Mesendoderm (in vitro differentiated cells): ENCODE data around the gene COPE.
"Not testable (repeated sequence)": the region's sequence is repeated elsewhere in the genome, so short reads cannot be mapped to it uniquely, and the experiment has no call there.

ENCODE experiments used
- DNase-seq: peaks from one replicate; pipeline ENCODE4 v3.0.0; 2013
- H2AK5ac ChIP-seq: 2 replicates; pipeline ENCODE4 v1.6.1; 2013; ENCODE audit warnings: low read length, inconsistent platforms
- H2BK120ac ChIP-seq: 2 replicates; pipeline ENCODE4 v1.6.1; 2013; ENCODE audit warnings: low read depth, mild to moderate bottlenecking, low read length, moderate library complexity, mixed read lengths
- H2BK15ac ChIP-seq: replicated peaks from 2 replicates; pipeline ENCODE4 v1.6.1; 2013; ENCODE audit warnings: low read depth, mild to moderate bottlenecking, moderate library complexity
- H2BK5ac ChIP-seq: 2 replicates; pipeline ENCODE4 v1.6.1; 2013; ENCODE audit warnings: low read length, inconsistent platforms
- H3K18ac ChIP-seq: 2 replicates; pipeline ENCODE4 v1.6.1; 2013; ENCODE audit warnings: mild to moderate bottlenecking, low read length, mixed read lengths
- H3K23ac ChIP-seq: one replicate; pipeline ENCODE4 v1.6.1; 2013; ENCODE audit warnings: low read length
- H3K27ac ChIP-seq: 2 replicates; pipeline ENCODE4 v1.5.1; 2013; ENCODE audit warnings: low read depth, mild to moderate bottlenecking, inconsistent platforms, low read length, moderate library complexity
- H3K27me3 ChIP-seq: 2 replicates; pipeline ENCODE4 v1.6.1; 2013; ENCODE audit warnings: low read length, control low read depth, mild to moderate bottlenecking, inconsistent platforms; ENCODE audit not compliant: insufficient read depth, poor library complexity
- H3K36me3 ChIP-seq: 2 replicates; pipeline ENCODE4 v1.6.1; 2013; ENCODE audit warnings: low read length, inconsistent platforms; ENCODE audit not compliant: control insufficient read depth, insufficient read depth
- H3K4ac ChIP-seq: one replicate; pipeline ENCODE4 v1.6.1; 2013; ENCODE audit warnings: low read depth, mild to moderate bottlenecking, low read length, moderate library complexity
- H3K4me1 ChIP-seq: 2 replicates; pipeline ENCODE4 v1.6.1; 2013; ENCODE audit warnings: low read depth, low read length, inconsistent platforms; ENCODE audit not compliant: control insufficient read depth
- H3K4me2 ChIP-seq: 2 replicates; pipeline ENCODE4 v1.6.1; 2013; ENCODE audit warnings: low read length
- H3K4me3 ChIP-seq: 2 replicates; pipeline ENCODE4 v1.5.1; 2013; ENCODE audit warnings: mild to moderate bottlenecking, low read length
- H3K56ac ChIP-seq: one replicate; pipeline ENCODE4 v1.6.1; 2013; ENCODE audit warnings: low read length
- H3K79me1 ChIP-seq: 2 replicates; pipeline ENCODE4 v1.6.1; 2013; ENCODE audit warnings: low read length, inconsistent platforms
- H3K79me2 ChIP-seq: 2 replicates; pipeline ENCODE4 v1.6.1; 2013; ENCODE audit warnings: mild to moderate bottlenecking, low read length; ENCODE audit not compliant: control insufficient read depth, insufficient read depth
- H3K9ac ChIP-seq: 2 replicates; pipeline ENCODE4 v1.6.1; 2013; ENCODE audit warnings: low read length, inconsistent platforms
- H4K5ac ChIP-seq: one replicate; pipeline ENCODE4 v1.6.1; 2013; ENCODE audit warnings: low read length
- H4K8ac ChIP-seq: one replicate; pipeline ENCODE4 v1.6.1; 2013; ENCODE audit warnings: low read depth, mild to moderate bottlenecking, control low read depth, low read length, moderate library complexity
- WGBS: extraction: QIAGEN DNeasy Blood & Tissue Kit; methylation state at CpG from one replicate; pipeline ENCODE4 v1.1.7; 2013; ENCODE audit warnings: low lambda C conversion rate, missing lambda C conversion rate; ENCODE audit not compliant: insufficient coverage; ENCODE audit errors: extremely low coverage; 5-methylcytosine and 5-hydroxymethylcytosine counted together

COPE gene

GRCh38 chr19:18960370-18960769 is 41.2 kb upstream of the COPE start:
- Histone ChIP-seq H3K9ac (no peak overlapping the region), H3K18ac (no peak overlapping the region), H2BK15ac (no peak overlapping the region), H3K79me2 (no peaks in the 10 kb centered on the region), H3K36me3 (no peaks in the 10 kb centered on the region), H3K27me3 (no peaks in the 10 kb centered on the region), H3K79me1 (no peaks in the 10 kb centered on the region), H4K5ac (no peak overlapping the region), H2BK5ac (no peak overlapping the region), H3K4me2 (no peak overlapping the region), H2BK120ac (no peak overlapping the region), H3K27ac (no peak overlapping the region), H3K4me3 (no peak overlapping the region), H4K8ac (no peak overlapping the region), H3K23ac (no peak overlapping the region), H3K4me1 (no peaks in the 10 kb centered on the region), H3K4ac (no peak overlapping the region), H3K56ac (no peak overlapping the region), H2AK5ac (no peak overlapping the region)
- no CpG with 5 or more reads among the region's 4 CpGs for WGBS
- DNase-seq, result no peak

DNA sequence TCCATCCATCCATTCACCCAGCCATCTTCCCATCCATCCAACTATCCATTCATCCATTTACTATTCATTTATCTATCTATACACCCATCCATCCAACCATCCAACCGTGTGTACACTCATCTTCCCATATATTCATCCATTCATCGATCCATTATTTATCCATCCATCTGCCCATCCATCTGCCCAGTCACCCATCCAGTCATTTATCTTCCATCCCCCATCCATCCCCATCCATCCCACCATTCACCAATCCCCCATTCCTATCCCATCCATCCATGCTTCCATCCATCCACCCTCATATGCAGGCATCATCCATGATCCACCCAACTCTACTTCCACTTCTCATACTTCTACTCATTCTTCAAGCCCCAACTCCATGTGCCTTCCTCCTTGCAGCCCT is 35.9 kb upstream of the COPE start:
- 100% methylated on average over 2 of the region's 2 CpGs for WGBS
- Histone ChIP-seq H3K27ac (no peak overlapping the region), H4K8ac (no peak overlapping the region), H3K4me1 (no peaks in the 10 kb centered on the region), H3K27me3 (no peaks in the 10 kb centered on the region), H3K23ac (no peak overlapping the region), H3K56ac (no peak overlapping the region), H3K4me3 (no peak overlapping the region), H3K36me3 (no peaks in the 10 kb centered on the region), H2BK120ac (no peak overlapping the region), H4K5ac (no peak overlapping the region), H3K4ac (no peak overlapping the region), H3K4me2 (no peak overlapping the region), H3K9ac (no peak overlapping the region), H2BK5ac (no peak overlapping the region), H2AK5ac (no peak overlapping the region), H3K79me1 (no peaks in the 10 kb centered on the region), H3K79me2 (no peaks in the 10 kb centered on the region), H2BK15ac (no peak overlapping the region), H3K18ac (no peak overlapping the region)
- DNase-seq, result no peak

DNA sequence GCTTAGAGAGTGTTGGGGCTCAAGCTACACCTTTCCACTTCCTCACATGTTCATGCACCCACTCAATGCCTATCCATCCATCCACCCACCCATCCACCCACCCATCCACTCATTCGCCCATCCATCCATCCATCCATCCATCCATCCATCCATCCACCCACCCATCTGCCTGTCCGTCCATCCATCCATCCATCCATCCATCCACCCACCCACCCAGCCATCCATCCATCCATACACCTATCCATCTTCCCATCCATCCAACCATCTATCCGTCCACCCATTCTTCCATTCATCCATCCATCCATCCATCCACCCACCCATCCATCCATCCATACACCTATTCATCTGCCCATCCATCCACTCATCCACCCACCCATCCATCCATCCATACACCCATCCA is 34.9 kb upstream of the COPE start:
- H3K27ac ChIP-seq, result no peak overlapping the region
- 100% methylated on average over 1 of the region's 3 CpGs for WGBS

DNA sequence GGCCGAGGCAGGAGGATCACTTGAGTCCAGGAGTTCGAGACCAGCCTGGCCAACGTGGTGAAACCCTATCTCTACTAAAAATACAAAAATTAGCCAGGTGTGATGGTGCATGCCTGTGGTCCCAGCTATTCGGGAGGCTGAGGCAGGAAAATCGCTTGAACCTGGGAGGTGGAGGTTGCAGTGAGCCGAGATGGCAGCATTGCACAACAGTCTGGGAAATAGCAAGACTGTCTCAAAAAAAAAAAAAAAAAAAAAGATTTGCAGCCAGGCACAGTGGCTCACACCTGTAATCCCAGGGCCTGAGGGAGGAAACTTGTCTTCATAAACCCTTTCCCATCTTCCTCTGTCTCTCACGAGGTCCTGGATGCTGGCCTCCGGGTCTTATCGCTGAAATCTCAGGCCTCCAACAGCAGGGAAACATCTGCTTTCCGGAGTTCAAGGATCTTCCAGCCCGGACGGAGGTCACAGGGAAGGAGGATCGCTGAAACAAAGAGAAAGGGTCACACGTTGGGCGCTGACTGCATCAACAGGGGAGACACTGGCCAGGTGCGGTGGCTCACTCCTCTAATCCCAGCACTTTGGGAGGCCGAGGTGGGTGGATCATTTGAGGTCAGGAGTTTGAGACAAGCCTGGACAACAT is 33.3 kb upstream of the COPE start:
- not testable (repeated sequence) for H3K4ac ChIP-seq, H2BK120ac ChIP-seq, DNase-seq, H3K27me3 ChIP-seq, H3K4me2 ChIP-seq, H4K5ac ChIP-seq, H3K27ac ChIP-seq, H3K4me1 ChIP-seq, H3K9ac ChIP-seq, H3K56ac ChIP-seq, H3K4me3 ChIP-seq, H3K79me2 ChIP-seq, H2AK5ac ChIP-seq, H4K8ac ChIP-seq, H2BK15ac ChIP-seq, H3K18ac ChIP-seq, H3K36me3 ChIP-seq, H3K23ac ChIP-seq, H2BK5ac ChIP-seq, H3K79me1 ChIP-seq
- WGBS, result no CpG with 5 or more reads among the region's 17 CpGs

More for the DNA sequence above, 34.9 kb upstream of the COPE start:
- no peak overlapping the region for H3K4me3 ChIP-seq
- DNase-seq, result no peak
- H3K4me2 ChIP-seq, result no peak overlapping the region
- H3K27me3 ChIP-seq, result no peaks in the 10 kb centered on the region
- H3K18ac ChIP-seq, result no peak overlapping the region
- no peak overlapping the region for H3K4ac ChIP-seq
- H3K79me1 ChIP-seq, result no peaks in the 10 kb centered on the region
- no peaks in the 10 kb centered on the region for H3K4me1 ChIP-seq
- no peak overlapping the region for H4K5ac ChIP-seq
- no peak overlapping the region for H4K8ac ChIP-seq
- no peak overlapping the region for H2AK5ac ChIP-seq
- no peak overlapping the region for H2BK15ac ChIP-seq
- H3K9ac ChIP-seq, result no peak overlapping the region
- H3K23ac ChIP-seq, result no peak overlapping the region
- no peaks in the 10 kb centered on the region for H3K36me3 ChIP-seq
- no peak overlapping the region for H3K56ac ChIP-seq
- H2BK5ac ChIP-seq, result no peak overlapping the region
- no peaks in the 10 kb centered on the region for H3K79me2 ChIP-seq
- H2BK120ac ChIP-seq, result no peak overlapping the region

GRCh38 chr19:18951721-18952281 is 32.6 kb upstream of the COPE start:
- H3K56ac ChIP-seq, result no peak overlapping the region
- no peak overlapping the region for H3K18ac ChIP-seq
- no peak overlapping the region for H2BK15ac ChIP-seq
- no peaks in the 10 kb centered on the region for H3K79me2 ChIP-seq
- no peaks in the 10 kb centered on the region for H3K79me1 ChIP-seq
- H3K27me3 ChIP-seq, result no peaks in the 10 kb centered on the region
- H3K27ac ChIP-seq, result no peak overlapping the region
- no peak overlapping the region for H4K8ac ChIP-seq
- no peak overlapping the region for H2AK5ac ChIP-seq
- H3K23ac ChIP-seq, result no peak overlapping the region
- H3K4me1 ChIP-seq, result no peaks in the 10 kb centered on the region
- H3K4me2 ChIP-seq, result no peak overlapping the region
- H2BK5ac ChIP-seq, result no peak overlapping the region
- no peak overlapping the region for H2BK120ac ChIP-seq
- WGBS, result no CpG with 5 or more reads among the region's 7 CpGs
- no peaks in the 10 kb centered on the region for H3K36me3 ChIP-seq
- no peak overlapping the region for H3K4me3 ChIP-seq
- no peak overlapping the region for H3K9ac ChIP-seq
- H4K5ac ChIP-seq, result no peak overlapping the region
- H3K4ac ChIP-seq, result no peak overlapping the region
- no peak for DNase-seq

- Histone ChIP-seq H3K27ac (no peak overlapping the region), H2BK15ac (no peak overlapping the region), H3K79me1 (no peaks in the 10 kb centered on the region), H3K4me3 (no peak overlapping the region), H3K9ac (no peak overlapping the region), H2BK120ac (no peak overlapping the region), H3K4ac (no peak overlapping the region), H4K5ac (no peak overlapping the region), H3K36me3 (no peaks in the 10 kb centered on the region), H3K4me2 (no peak overlapping the region), H3K79me2 (no peaks in the 10 kb centered on the region), H3K18ac (no peak overlapping the region), H2AK5ac (no peak overlapping the region), H3K27me3 (no peaks in the 10 kb centered on the region), H4K8ac (no peak overlapping the region), H3K56ac (no peak overlapping the region), H3K4me1 (no peaks in the 10 kb centered on the region), H3K23ac (no peak overlapping the region), H2BK5ac (no peak overlapping the region)
- no peak for DNase-seq
- no CpG with 5 or more reads among the region's 3 CpGs for WGBS
These were observed 30.7 kb upstream of the COPE start for GRCh38 chr19:18949858-18950257.
